OCI-LY1 (cell line): Measurements from ENCODE around the gene MMRN1.

Experiments
- H2AFZ ChIP-seq: fragments of 200-600 bp; sonication (generic), shearing (Covaris generic); 2 replicates; pipeline ENCODE4 v1.6.0; 2014; ENCODE audit warnings: antibody characterized with exemption, mild to moderate bottlenecking, low read length
- H3F3A ChIP-seq: fragments of 200-600 bp; sonication (generic), shearing (Covaris generic); 2 replicates; pipeline ENCODE4 v1.6.0; 2014; ENCODE audit warnings: mild to moderate bottlenecking, antibody characterized with exemption, low read length, moderate library complexity; ENCODE audit not compliant: insufficient read depth
- H3K27ac ChIP-seq: fragments of 200-600 bp; sonication (generic); 2 replicates; pipeline ENCODE4 v1.5.1; 2014; ENCODE audit warnings: low read length, mixed run types, mild to moderate bottlenecking, low read depth; ENCODE audit not compliant: poor library complexity, severe bottlenecking
- H3K27me3 ChIP-seq: fragments of 200-600 bp; sonication (generic); 2 replicates; pipeline ENCODE4 v1.6.0; 2014; ENCODE audit warnings: antibody characterized with exemption, mild to moderate bottlenecking, low read length, moderate library complexity; ENCODE audit not compliant: insufficient read depth
- H3K36me3 ChIP-seq: fragments of 200-600 bp; sonication (generic); 2 replicates; pipeline ENCODE4 v1.6.1; 2014; ENCODE audit warnings: mild to moderate bottlenecking, antibody characterized with exemption, low read length, moderate library complexity, mixed read lengths; ENCODE audit not compliant: insufficient read depth
- H3K4me1 ChIP-seq: fragments of 200-600 bp; sonication (generic); 2 replicates; pipeline ENCODE4 v1.5.1; 2014; ENCODE audit warnings: mild to moderate bottlenecking, low read length, moderate library complexity; ENCODE audit not compliant: insufficient read depth, severe bottlenecking
- H3K4me2 ChIP-seq: fragments of 200-600 bp; sonication (generic), shearing (Covaris generic); 2 replicates; pipeline ENCODE4 v1.6.1; 2014; ENCODE audit warnings: low read length
- H3K4me3 ChIP-seq: fragments of 200-600 bp; sonication (generic); 2 replicates; pipeline ENCODE4 v1.5.1; 2014; ENCODE audit warnings: low read length, low read depth, mild to moderate bottlenecking, mixed read lengths; ENCODE audit not compliant: poor library complexity, severe bottlenecking
- H3K79me2 ChIP-seq: fragments of 200-600 bp; shearing (Covaris generic); 2 replicates; pipeline ENCODE4 v1.6.1; 2016; ENCODE audit warnings: mixed run types, low read length, mixed read lengths; ENCODE audit not compliant: insufficient read depth
- H3K9ac ChIP-seq: fragments of 200-600 bp; sonication (generic), shearing (Covaris generic); 2 replicates; pipeline ENCODE4 v1.6.1; 2014; ENCODE audit warnings: mild to moderate bottlenecking, low read length, mixed read lengths
- H3K9me2 ChIP-seq: fragments of 200-600 bp; sonication (generic), shearing (Covaris generic); 2 replicates; pipeline ENCODE4 v1.6.1; 2014; ENCODE audit warnings: low read depth, mild to moderate bottlenecking, low read length, mixed read lengths
- H3K9me3 ChIP-seq: fragments of 200-600 bp; shearing (Covaris generic); 2 replicates; pipeline ENCODE4 v1.6.1; 2014; ENCODE audit warnings: low read length, mixed read lengths
- H4K20me1 ChIP-seq: fragments of 200-600 bp; sonication (generic), shearing (Covaris generic); 2 replicates; pipeline ENCODE4 v1.6.0; 2016; ENCODE audit warnings: mild to moderate bottlenecking, low read length; ENCODE audit not compliant: insufficient read depth
- EZH2 ChIP-seq: fragments of 200-600 bp; sonication (generic), shearing (Covaris generic); IDR thresholded peaks from 2 replicates; pipeline ENCODE4 v1.8.0; 2017; ENCODE audit warnings: borderline replicate concordance, mixed run types, mild to moderate bottlenecking, antibody characterized with exemption, low read length, moderate library complexity, mixed read lengths
- TF ChIP-seq, protein P1 (sequence below): fragments of 200-600 bp; sonication (generic), shearing (Covaris generic); IDR thresholded peaks from 2 replicates; pipeline ENCODE4 v1.5.1; 2017; ENCODE audit warnings: mild to moderate bottlenecking, antibody characterized with exemption, low read length, moderate library complexity, mixed read lengths

Gene MMRN1

GRCh38 chr4:89913623-89914022 lies 19.0 kb downstream of the MMRN1 start:
- no peak overlapping the region for H3K9ac ChIP-seq
- H4K20me1 ChIP-seq = no peaks in the 10 kb centered on the region
- peaks cover 3% of the 10 kb centered on the region for H3K4me1 ChIP-seq
- H3K27me3 ChIP-seq = no peaks in the 10 kb centered on the region
- no peak overlapping the region for H3K4me3 ChIP-seq
- H3F3A ChIP-seq = no peaks in the 10 kb centered on the region
- no peaks in the 10 kb centered on the region for H3K79me2 ChIP-seq
- TF ChIP-seq, protein P1, sequence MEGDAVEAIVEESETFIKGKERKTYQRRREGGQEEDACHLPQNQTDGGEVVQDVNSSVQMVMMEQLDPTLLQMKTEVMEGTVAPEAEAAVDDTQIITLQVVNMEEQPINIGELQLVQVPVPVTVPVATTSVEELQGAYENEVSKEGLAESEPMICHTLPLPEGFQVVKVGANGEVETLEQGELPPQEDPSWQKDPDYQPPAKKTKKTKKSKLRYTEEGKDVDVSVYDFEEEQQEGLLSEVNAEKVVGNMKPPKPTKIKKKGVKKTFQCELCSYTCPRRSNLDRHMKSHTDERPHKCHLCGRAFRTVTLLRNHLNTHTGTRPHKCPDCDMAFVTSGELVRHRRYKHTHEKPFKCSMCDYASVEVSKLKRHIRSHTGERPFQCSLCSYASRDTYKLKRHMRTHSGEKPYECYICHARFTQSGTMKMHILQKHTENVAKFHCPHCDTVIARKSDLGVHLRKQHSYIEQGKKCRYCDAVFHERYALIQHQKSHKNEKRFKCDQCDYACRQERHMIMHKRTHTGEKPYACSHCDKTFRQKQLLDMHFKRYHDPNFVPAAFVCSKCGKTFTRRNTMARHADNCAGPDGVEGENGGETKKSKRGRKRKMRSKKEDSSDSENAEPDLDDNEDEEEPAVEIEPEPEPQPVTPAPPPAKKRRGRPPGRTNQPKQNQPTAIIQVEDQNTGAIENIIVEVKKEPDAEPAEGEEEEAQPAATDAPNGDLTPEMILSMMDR = no peak
- no peak for TF ChIP-seq EZH2
- no peaks in the 10 kb centered on the region for H3K9me3 ChIP-seq
- no peak overlapping the region for H3K4me2 ChIP-seq
- no peaks in the 10 kb centered on the region for H3K36me3 ChIP-seq
- no peaks in the 10 kb centered on the region for H3K9me2 ChIP-seq
- H2AFZ ChIP-seq = no peak overlapping the region
- H3K27ac ChIP-seq = no peak overlapping the region

- Histone ChIP-seq H3F3A (no peaks in the 10 kb centered on the region), H3K27me3 (no peaks in the 10 kb centered on the region), H4K20me1 (no peaks in the 10 kb centered on the region), H3K9ac (no peak overlapping the region), H3K4me3 (no peak overlapping the region), H2AFZ (no peak overlapping the region), H3K4me1 (peaks cover 3% of the 10 kb centered on the region), H3K36me3 (no peaks in the 10 kb centered on the region), H3K9me3 (no peaks in the 10 kb centered on the region), H3K9me2 (no peaks in the 10 kb centered on the region), H3K79me2 (no peaks in the 10 kb centered on the region), H3K27ac (no peak overlapping the region), H3K4me2 (no peak overlapping the region; the same call in 1 of the 2 replicates)
- TF ChIP-seq, protein P1 = peak; percentile 33; the same call in 1 of the 2 replicates
- TF ChIP-seq EZH2 = no peak
Observed at GRCh38 chr4:89914609-89915550, 20.2 kb downstream of the MMRN1 start.

GRCh38 chr4:89915937-89916336 lies 21.3 kb downstream of the MMRN1 start:
- H3K9ac ChIP-seq = no peak overlapping the region
- TF ChIP-seq, protein P1 = no peak
- TF ChIP-seq EZH2 = no peak
- no peak overlapping the region for H3K27ac ChIP-seq
- no peaks in the 10 kb centered on the region for H3F3A ChIP-seq
- peaks cover 3% of the 10 kb centered on the region for H3K4me1 ChIP-seq
- H3K4me2 ChIP-seq = no peak overlapping the region; the same call in 1 of the 2 replicates
- no peaks in the 10 kb centered on the region for H3K79me2 ChIP-seq
- no peaks in the 10 kb centered on the region for H4K20me1 ChIP-seq
- no peak overlapping the region for H2AFZ ChIP-seq
- no peaks in the 10 kb centered on the region for H3K36me3 ChIP-seq
- H3K9me3 ChIP-seq = no peaks in the 10 kb centered on the region
- no peaks in the 10 kb centered on the region for H3K27me3 ChIP-seq
- no peak overlapping the region for H3K4me3 ChIP-seq
- no peaks in the 10 kb centered on the region for H3K9me2 ChIP-seq
